Stimulated activated CD8-positive, alpha-beta memory T cell treated with anti-CD3 and anti-CD28 coated beads, Interleukin-15, amount 100 ng/mL, for 4 hours (primary cell): ENCODE data around the gene KRTAP4-7.
"Not testable (repeated sequence)": the region's sequence is repeated elsewhere in the genome, so short reads cannot be mapped to it uniquely, and the experiment has no call there.

ENCODE experiments used
- DNase-seq, 2 donors: peaks; one replicate each; pipeline ENCODE4 v3.0.0-alpha.2; 2020; ENCODE audit warnings: low read depth in 2 of 2

KRTAP4-7 gene

GRCh38 chr17:41065016-41065689 lies 18.8 kb upstream of the KRTAP4-7 start:
- not testable (repeated sequence) for DNase-seq

GRCh38 chr17:41065829-41066624 lies 17.9 kb upstream of the KRTAP4-7 start, which contains the start of gene KRTAP2-4:
KRTAP2-4 (minus strand) TSS chr17:41065879; CDS start chr17:41065845, 34 bp downstream.
- DNase-seq, result no peak

- DNase-seq, result no peak
Observed at GRCh38 chr17:41067281-41067680, 16.7 kb upstream of the KRTAP4-7 start.

GRCh38 chr17:41069031-41069430 lies 14.9 kb upstream of the KRTAP4-7 start:
- no peak for DNase-seq

GRCh38 chr17:41071606-41072360 lies 12.2 kb upstream of the KRTAP4-7 start:
- DNase-seq, result no peak

- DNase-seq, result no peak
Observed at GRCh38 chr17:41073676-41074075, 10.3 kb upstream of the KRTAP4-7 start.

- no peak for DNase-seq
Observed at GRCh38 chr17:41076788-41077187, 7.2 kb upstream of the KRTAP4-7 start.

- no peak for DNase-seq
Observed at GRCh38 chr17:41082626-41083025, 1.3 kb upstream of the KRTAP4-7 start.

- DNase-seq, result not testable (repeated sequence)
Observed at GRCh38 chr17:41083427-41083826, 523 bp upstream of the KRTAP4-7 start.

GRCh38 chr17:41088760-41089352 lies 4.9 kb downstream of the KRTAP4-7 start:
- not testable (repeated sequence) for DNase-seq

- DNase-seq, result no peak
Observed at GRCh38 chr17:41096055-41096454, 12.1 kb downstream of the KRTAP4-7 start.

GRCh38 chr17:41098042-41098441 lies 14.1 kb downstream of the KRTAP4-7 start, which contains the start of gene KRTAP4-8:
KRTAP4-8 (minus strand) TSS chr17:41098142; CDS start chr17:41098084, 58 bp downstream.
- no peak for DNase-seq

- no peak for DNase-seq
Observed at GRCh38 chr17:41098481-41098880, 14.5 kb downstream of the KRTAP4-7 start.

- DNase-seq, result not testable (repeated sequence)
Observed at GRCh38 chr17:41099682-41100480, 15.9 kb downstream of the KRTAP4-7 start.

GRCh38 chr17:41101586-41102259 lies 17.8 kb downstream of the KRTAP4-7 start, which contains the start of gene KRTAP4-16:
KRTAP4-16 (minus strand) TSS chr17:41102209; CDS start chr17:41102209, 0 bp downstream.
- no peak for DNase-seq

- DNase-seq, result no peak
Observed at GRCh38 chr17:41103896-41104295, 19.9 kb downstream of the KRTAP4-7 start.

- not testable (repeated sequence) for DNase-seq
Observed at GRCh38 chr17:41104386-41105038, 20.6 kb downstream of the KRTAP4-7 start.

- not testable (repeated sequence) for DNase-seq
Observed at GRCh38 chr17:41105347-41105746, 21.4 kb downstream of the KRTAP4-7 start, which contains the start of gene KRTAP4-9. KRTAP4-9 (plus strand) TSS chr17:41105389; CDS start chr17:41105389, 0 bp downstream.

GRCh38 chr17:41107941-41108450 lies 24.0 kb downstream of the KRTAP4-7 start:
- DNase-seq, result no peak
